Effector memory CD8-positive, alpha-beta T cell (primary cell): ENCODE results near the gene FAM163B.
A peak's percentile ranks its signal among the peaks of the same experiment; 100 is the strongest.

Experiments
- ATAC-seq: fragments of 150-1000 bp; cut with Tn5 transposase; replicated peaks from 2 replicates; pipeline ENCODE4 v1.10.0; 2021; ENCODE audit warnings: mild to moderate bottlenecking, moderate library complexity
- DNase-seq, 3 experiments: peaks; one replicate each; pipeline ENCODE4 v3.0.0; 2021
- H3K27ac Mint-ChIP-seq, 2 donors: one replicate each; pipeline ENCODE4 v1.8.0; 2022; ENCODE audit warnings: mild to moderate bottlenecking in 2 of 2, mixed read lengths in 2 of 2, moderate library complexity in 2 of 2
- H3K27me3 Mint-ChIP-seq, 2 donors: one replicate each; pipeline ENCODE4 v1.8.0; 2022; ENCODE audit warnings: mixed read lengths in 2 of 2
- H3K36me3 Mint-ChIP-seq: one replicate; pipeline ENCODE4 v1.8.0; 2022; ENCODE audit warnings: mild to moderate bottlenecking, moderate library complexity, mixed read lengths; ENCODE audit not compliant: insufficient read depth
- H3K4me1 Mint-ChIP-seq, 2 donors: one replicate each; pipeline ENCODE4 v1.8.0; 2022; ENCODE audit warnings: low read depth in 2 of 2, mixed read lengths in 2 of 2
- H3K4me3 Mint-ChIP-seq, 2 donors: one replicate each; pipeline ENCODE4 v1.8.0; 2022; ENCODE audit warnings: mild to moderate bottlenecking in 2 of 2, mixed read lengths in 2 of 2, moderate library complexity in 2 of 2
- H3K9me3 Mint-ChIP-seq, 2 donors: one replicate each; pipeline ENCODE4 v1.8.0; 2022; ENCODE audit warnings: mixed read lengths in 2 of 2

FAM163B gene

GRCh38 chr9:133643978-133644760, 35.0 kb upstream of the FAM163B start:
- Mint-ChIP-seq H3K4me3 (no peak overlapping the region), H3K27me3 (peaks cover 5 to 55% of the 10 kb centered on the region in 2 donors), H3K9me3 (no peaks in the 10 kb centered on the region), H3K27ac (no peak overlapping the region), H3K36me3 (no peaks in the 10 kb centered on the region), H3K4me1 (no peaks in the 10 kb centered on the region)
- DNase-seq (no peak), ATAC-seq (no peak)

GRCh38 chr9:133643362-133643755, 34.2 kb upstream of the FAM163B start:
- DNase-seq (no peak), ATAC-seq (no peak)
- Mint-ChIP-seq H3K4me3 (no peak overlapping the region), H3K9me3 (no peaks in the 10 kb centered on the region), H3K36me3 (no peaks in the 10 kb centered on the region), H3K27ac (no peak overlapping the region), H3K27me3 (peaks cover 5 to 59% of the 10 kb centered on the region in 2 donors), H3K4me1 (no peaks in the 10 kb centered on the region)

- H3K27ac Mint-ChIP-seq: no peak overlapping the region
- H3K4me1 Mint-ChIP-seq: no peaks in the 10 kb centered on the region
- no peak overlapping the region for H3K4me3 Mint-ChIP-seq
- H3K27me3 Mint-ChIP-seq: peaks cover 5 to 58% of the 10 kb centered on the region in 2 donors
- no peak for ATAC-seq
- no peaks in the 10 kb centered on the region for H3K9me3 Mint-ChIP-seq
- no peak for DNase-seq
- H3K36me3 Mint-ChIP-seq: no peaks in the 10 kb centered on the region
Observed at GRCh38 chr9:133642708-133643361, 33.6 kb upstream of the FAM163B start.

GRCh38 chr9:133641861-133642595, 32.8 kb upstream of the FAM163B start:
- no peak for DNase-seq
- no peak for ATAC-seq
- H3K27me3 Mint-ChIP-seq: peaks cover 5 to 55% of the 10 kb centered on the region in 2 donors
- no peak overlapping the region for H3K27ac Mint-ChIP-seq
- H3K36me3 Mint-ChIP-seq: no peaks in the 10 kb centered on the region
- H3K4me1 Mint-ChIP-seq: no peaks in the 10 kb centered on the region
- H3K4me3 Mint-ChIP-seq: no peak overlapping the region
- H3K9me3 Mint-ChIP-seq: no peaks in the 10 kb centered on the region

GRCh38 chr9:133641396-133641655, 32.1 kb upstream of the FAM163B start:
- no peaks in the 10 kb centered on the region for H3K9me3 Mint-ChIP-seq
- no peak for ATAC-seq
- no peaks in the 10 kb centered on the region for H3K36me3 Mint-ChIP-seq
- H3K4me3 Mint-ChIP-seq: no peak overlapping the region
- no peak for DNase-seq
- H3K27me3 Mint-ChIP-seq: peaks cover 5 to 62% of the 10 kb centered on the region in 2 donors
- no peaks in the 10 kb centered on the region for H3K4me1 Mint-ChIP-seq
- peak overlapping the region in 1 of 2 donors; percentile 71 for H3K27ac Mint-ChIP-seq

- H3K27me3 Mint-ChIP-seq: peaks cover 5 to 64% of the 10 kb centered on the region in 2 donors
- peak overlapping the region in 1 of 2 donors; percentile 71 for H3K27ac Mint-ChIP-seq
- no peak for DNase-seq
- no peak overlapping the region for H3K4me3 Mint-ChIP-seq
- H3K36me3 Mint-ChIP-seq: no peaks in the 10 kb centered on the region
- no peaks in the 10 kb centered on the region for H3K9me3 Mint-ChIP-seq
- ATAC-seq: no peak
- H3K4me1 Mint-ChIP-seq: no peaks in the 10 kb centered on the region
Observed at GRCh38 chr9:133640580-133641395, 31.6 kb upstream of the FAM163B start.

- Mint-ChIP-seq H3K36me3 (no peaks in the 10 kb centered on the region), H3K27me3 (peaks cover 3 to 68% of the 10 kb centered on the region in 2 donors), H3K27ac (peak overlapping the region in 1 of 2 donors; percentile 51), H3K4me1 (no peaks in the 10 kb centered on the region), H3K9me3 (no peaks in the 10 kb centered on the region), H3K4me3 (no peak overlapping the region)
- ATAC-seq (no peak), DNase-seq (no peak)
Observed at GRCh38 chr9:133640160-133640559, 31.0 kb upstream of the FAM163B start.

- ATAC-seq: no peak
- no peak overlapping the region for H3K4me3 Mint-ChIP-seq
- H3K27ac Mint-ChIP-seq: peak overlapping the region in 1 of 2 donors; percentile 51
- H3K27me3 Mint-ChIP-seq: peaks cover 0 to 74% of the 10 kb centered on the region in 2 donors
- no peak for DNase-seq
- no peaks in the 10 kb centered on the region for H3K9me3 Mint-ChIP-seq
- no peaks in the 10 kb centered on the region for H3K4me1 Mint-ChIP-seq
- no peaks in the 10 kb centered on the region for H3K36me3 Mint-ChIP-seq
Observed at GRCh38 chr9:133639613-133640012, 30.4 kb upstream of the FAM163B start.

GRCh38 chr9:133638711-133639110, 29.5 kb upstream of the FAM163B start:
- H3K27me3 Mint-ChIP-seq: peaks cover 0 to 67% of the 10 kb centered on the region in 2 donors
- no peak overlapping the region for H3K27ac Mint-ChIP-seq
- no peak overlapping the region for H3K4me3 Mint-ChIP-seq
- no peaks in the 10 kb centered on the region for H3K9me3 Mint-ChIP-seq
- H3K4me1 Mint-ChIP-seq: no peaks in the 10 kb centered on the region
- H3K36me3 Mint-ChIP-seq: no peaks in the 10 kb centered on the region
- no peak for DNase-seq
- no peak for ATAC-seq

- peaks cover 0 to 67% of the 10 kb centered on the region in 2 donors for H3K27me3 Mint-ChIP-seq
- no peak overlapping the region for H3K27ac Mint-ChIP-seq
Observed at GRCh38 chr9:133638076-133638475, 28.9 kb upstream of the FAM163B start.

GRCh38 chr9:133637451-133638055, 28.4 kb upstream of the FAM163B start:
- H3K27me3 Mint-ChIP-seq: peaks cover 0 to 63% of the 10 kb centered on the region in 2 donors
- no peaks in the 10 kb centered on the region for H3K9me3 Mint-ChIP-seq
- H3K4me1 Mint-ChIP-seq: no peaks in the 10 kb centered on the region
- no peak overlapping the region for H3K27ac Mint-ChIP-seq
- H3K36me3 Mint-ChIP-seq: no peaks in the 10 kb centered on the region
- H3K4me3 Mint-ChIP-seq: no peak overlapping the region
- ATAC-seq (no peak), DNase-seq (no peak)

More at GRCh38 chr9:133638076-133638475, 28.9 kb upstream of the FAM163B start:
- no peaks in the 10 kb centered on the region for H3K36me3 Mint-ChIP-seq
- no peak overlapping the region for H3K4me3 Mint-ChIP-seq
- ATAC-seq: no peak
- no peaks in the 10 kb centered on the region for H3K9me3 Mint-ChIP-seq
- no peaks in the 10 kb centered on the region for H3K4me1 Mint-ChIP-seq
- DNase-seq: no peak

- Mint-ChIP-seq H3K27me3 (peaks cover 0 to 57% of the 10 kb centered on the region in 2 donors), H3K4me1 (no peaks in the 10 kb centered on the region), H3K36me3 (no peaks in the 10 kb centered on the region), H3K4me3 (no peak overlapping the region), H3K27ac (no peak overlapping the region), H3K9me3 (no peaks in the 10 kb centered on the region)
- ATAC-seq (no peak), DNase-seq (no peak)
Observed at GRCh38 chr9:133636902-133637301, 27.7 kb upstream of the FAM163B start.
